Pancreas (tissue), 10 donors: ENCODE measurements around the gene IL6R. TPM values are rescaled to one million over a fixed set of nuclear protein-coding genes. Genes with fewer than 3 reads are reported as not detected.

Experiments used
- ATAC-seq, 4 donors: fragments of 200-7000 bp; cut with Tn5 transposase; one replicate each; pipeline versions ENCODE4 v1.8.0 to v1.9.1; 2020; ENCODE audit warnings: mild to moderate bottlenecking in 4 of 4, moderate library complexity in 4 of 4
- DNase-seq, 6 donors: peaks; one replicate each; pipeline ENCODE4 v3.0.0-alpha.2; 2020
- FAIRE-seq: peaks from 2 replicates; lab custom pipeline; 2012; peaks lifted over from hg19 to GRCh38; lab: Jason Lieb, UNC
- H3K27ac ChIP-seq, 4 donors: fragments of 200-600 bp; sonication (generic); 1 replicate in 3 of 4; 2 replicates in 1 of 4; pipeline versions ENCODE4 v1.5.0 to v1.8.0; 2020
- H3K27me3 ChIP-seq, 4 donors: fragments of 200-600 bp; one replicate each; pipeline ENCODE4 v1.8.0; 2021
- H3K36me3 ChIP-seq, 3 donors: fragments of 200-600 bp; sonication (generic) in 1 of 3; one replicate each; pipeline versions ENCODE4 v1.5.0 to v1.8.0; 2020 to 2021
- H3K4me1 ChIP-seq, 3 donors: fragments of 200-600 bp; one replicate each; pipeline ENCODE4 v1.8.0; 2021
- H3K4me3 ChIP-seq, 4 donors: fragments of 200-600 bp; sonication (generic) in 2 of 4; one replicate each; pipeline versions ENCODE4 v1.5.0 to v1.8.0; 2020 to 2021
- H3K9me3 ChIP-seq, 4 donors: fragments of 200-600 bp; one replicate each; pipeline ENCODE4 v1.8.0; 2021
- CTCF ChIP-seq, 4 donors: fragments of 200-600 bp; sonication (generic) in 3 of 4; IDR thresholded peaks; one replicate each; pipeline versions ENCODE4 v1.5.0 to v1.8.0; 2021; ENCODE audit warnings: antibody characterized with exemption in 4 of 4
- WGBS, 2 donors: extraction: QIAGEN DNeasy Blood & Tissue Kit; methylation state at CpG; one replicate each; pipeline ENCODE4 v1.1.7; 2013; 5-methylcytosine and 5-hydroxymethylcytosine counted together
- intact Hi-C, 3 donors: fragments of 100-400 bp; cut with DNase I; formaldehyde crosslinking; loops; one replicate each; pipeline versions ENCODE4 v1.11.1 to v1.14.2; 2022
- polyA plus RNA-seq, 2 donors: library from polyadenylated mRNA; stranded (reverse); fragments of 200-250 nt; gene quantifications; one replicate each; pipeline ENCODE4 v1.2.3, GENCODE V29; 2013
- total RNA-seq, 6 donors: library from RNA; stranded (reverse); fragmentation: NEBNext Ultra II Directional in 4 of 6; extraction: Animal tissue kit (Norgen Biotek cat#: 25700) in 4 of 6; gene quantifications; one replicate each; pipeline versions ENCODE4 v1.2.1 to v1.2.4, GENCODE V29; 2021 to 2023
- donor health status: healthy with polysubstance abuse.
- donor health status: DM: no; HTN: no; CAD: no; lungs with moderate emphysema.
- donor health status: DM: no; HTN: no; CAD: no.
- donor health status: control.
- donor health status: control.
- donor health status: Bipolar disorder and iron deficiency.
- donor health status: DM: yes; HTN: yes; CAD: no.
- donor health status: DM: no; HTN: no; CAD: no.
- donor health status: DM: no; HTN: no; CAD: no.
- donor health status: DM: yes; HTN: yes; CAD: no.

The IL6R gene
- total and polyA plus RNA-seq, 8 donors, result 2.2 to 12.9 (median 7.1) TPM

GRCh38 chr1:154406572-154406879, 1.4 kb downstream of the IL6R start:
- Histone ChIP-seq H3K27me3 (no peaks in the 10 kb centered on the region), H3K9me3 (no peaks in the 10 kb centered on the region), H3K36me3 (no peaks in the 10 kb centered on the region), H3K4me1 (peaks cover 0 to 9% (median 0%) of the 10 kb centered on the region in 3 donors), H3K27ac (peak overlapping the region in 3 of 4 donors; percentile 78 to 94 (median 90)), H3K4me3 (peak overlapping the region in 3 of 4 donors; percentile 36 to 70 (median 69))
- TF ChIP-seq CTCF (IDR thresholded peaks at IDR 0.05), result no peak
- DNase-seq (no peak), ATAC-seq (peak in 1 of 4 donors; percentile 3), FAIRE-seq (no peak)
- intact Hi-C loops, result loop anchor here in 1 of 3 donors (10.0 kb wide), 1 partner anchor 58 kb away; no protein-coding TSS in a partner anchor

- peaks cover 0 to 9% (median 0%) of the 10 kb centered on the region in 3 donors for H3K4me1 ChIP-seq
- intact Hi-C loops, result loop anchor here in 1 of 3 donors (10.0 kb wide), 1 partner anchor 58 kb away; no protein-coding TSS in a partner anchor
- peak overlapping the region in 2 of 4 donors; percentile 90 to 94 for H3K27ac ChIP-seq
- ATAC-seq (no peak), DNase-seq (peak in 1 of 6 donors; percentile 54), FAIRE-seq (no peak)
- WGBS, 2 donors, result 93 to 95% methylated on average over 3 of the region's 3 CpGs
- H3K4me3 ChIP-seq, result peak overlapping the region in 2 of 4 donors; percentile 69 to 70
- no peaks in the 10 kb centered on the region for H3K27me3 ChIP-seq
- no peaks in the 10 kb centered on the region for H3K9me3 ChIP-seq
- no peaks in the 10 kb centered on the region for H3K36me3 ChIP-seq
- TF ChIP-seq CTCF (IDR thresholded peaks at IDR 0.05), result no peak
Observed at GRCh38 chr1:154406886-154407197, 1.7 kb downstream of the IL6R start.

- 68 to 70% methylated on average over 11 of the region's 11 CpGs for WGBS, 2 donors
- DNase-seq, result peak in 1 of 6 donors; percentile 53
- no peak for FAIRE-seq
- no peak for TF ChIP-seq CTCF (IDR thresholded peaks at IDR 0.05)
- H3K27ac ChIP-seq, result peak overlapping the region in 2 of 4 donors; percentile 90 to 94
- no peaks in the 10 kb centered on the region for H3K27me3 ChIP-seq
- H3K4me3 ChIP-seq, result peak overlapping the region in 2 of 4 donors; percentile 69 to 70
- intact Hi-C loops, result loop anchor here in 1 of 3 donors (10.0 kb wide), 1 partner anchor 57 kb away; no protein-coding TSS in a partner anchor
- no peaks in the 10 kb centered on the region for H3K9me3 ChIP-seq
- peak in 2 of 4 donors; percentile 1 to 3 for ATAC-seq
- no peaks in the 10 kb centered on the region for H3K36me3 ChIP-seq
- peaks cover 0 to 9% (median 0%) of the 10 kb centered on the region in 3 donors for H3K4me1 ChIP-seq
Observed at GRCh38 chr1:154407198-154408091, 2.3 kb downstream of the IL6R start.

- H3K9me3 ChIP-seq, result no peaks in the 10 kb centered on the region
- H3K27ac ChIP-seq, result peak overlapping the region in 2 of 4 donors; percentile 90 to 94
- ATAC-seq, result no peak
- intact Hi-C loops, result loop anchor here in 1 of 3 donors (10.0 kb wide), 1 partner anchor 57 kb away; no protein-coding TSS in a partner anchor
- TF ChIP-seq CTCF (IDR thresholded peaks at IDR 0.05), result no peak
- H3K36me3 ChIP-seq, result no peaks in the 10 kb centered on the region
- peak overlapping the region in 1 of 4 donors; percentile 69 for H3K4me3 ChIP-seq
- H3K27me3 ChIP-seq, result no peaks in the 10 kb centered on the region
- FAIRE-seq, result no peak
- peak in 1 of 6 donors; percentile 14 for DNase-seq
- WGBS, 2 donors, result 76 to 81% methylated on average over 7 of the region's 7 CpGs
- H3K4me1 ChIP-seq, result peaks cover 0 to 9% (median 0%) of the 10 kb centered on the region in 3 donors
Observed at GRCh38 chr1:154408174-154408777, 3.1 kb downstream of the IL6R start.
